ENCODE data around the gene OBP2B.

DNA sequence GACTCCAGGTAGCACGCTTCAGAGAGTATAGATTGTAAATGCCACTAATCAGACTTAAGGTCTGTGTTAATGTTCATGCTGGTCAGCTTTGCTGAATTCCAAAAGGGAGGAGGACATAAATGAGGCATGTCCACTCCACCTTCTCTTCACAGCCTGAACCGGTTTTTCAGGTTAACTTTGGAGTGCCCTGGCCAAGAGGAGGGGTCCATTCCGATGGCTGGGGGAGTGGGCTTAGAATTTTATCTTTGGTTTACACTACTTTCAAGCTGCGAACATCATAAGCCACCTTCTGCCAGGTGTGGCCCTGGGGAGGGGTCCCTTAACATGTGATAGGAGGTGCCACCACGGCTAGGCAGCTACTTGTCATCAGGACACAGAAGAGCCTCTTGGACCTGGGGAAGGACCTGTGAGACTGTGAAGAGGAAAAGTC lies 41.7 kb upstream of the OBP2B start:
- TF ChIP-seq, protein P1, sequence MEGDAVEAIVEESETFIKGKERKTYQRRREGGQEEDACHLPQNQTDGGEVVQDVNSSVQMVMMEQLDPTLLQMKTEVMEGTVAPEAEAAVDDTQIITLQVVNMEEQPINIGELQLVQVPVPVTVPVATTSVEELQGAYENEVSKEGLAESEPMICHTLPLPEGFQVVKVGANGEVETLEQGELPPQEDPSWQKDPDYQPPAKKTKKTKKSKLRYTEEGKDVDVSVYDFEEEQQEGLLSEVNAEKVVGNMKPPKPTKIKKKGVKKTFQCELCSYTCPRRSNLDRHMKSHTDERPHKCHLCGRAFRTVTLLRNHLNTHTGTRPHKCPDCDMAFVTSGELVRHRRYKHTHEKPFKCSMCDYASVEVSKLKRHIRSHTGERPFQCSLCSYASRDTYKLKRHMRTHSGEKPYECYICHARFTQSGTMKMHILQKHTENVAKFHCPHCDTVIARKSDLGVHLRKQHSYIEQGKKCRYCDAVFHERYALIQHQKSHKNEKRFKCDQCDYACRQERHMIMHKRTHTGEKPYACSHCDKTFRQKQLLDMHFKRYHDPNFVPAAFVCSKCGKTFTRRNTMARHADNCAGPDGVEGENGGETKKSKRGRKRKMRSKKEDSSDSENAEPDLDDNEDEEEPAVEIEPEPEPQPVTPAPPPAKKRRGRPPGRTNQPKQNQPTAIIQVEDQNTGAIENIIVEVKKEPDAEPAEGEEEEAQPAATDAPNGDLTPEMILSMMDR (IDR thresholded peaks at IDR 0.05; ENCODE audit: low read length), result no peak
- no peak for TF ChIP-seq EZH2 (IDR thresholded peaks at IDR 0.05; ENCODE audit: borderline replicate concordance, low read length)
